HFF-Myc (cell line): ENCODE results near the gene THUMPD1.

Source experiments
- DNase-seq: peaks from one replicate; pipeline ENCODE4 v3.0.0-alpha.2; 2011; ENCODE audit warnings: low read depth; ENCODE audit errors: extremely low read depth
- H3K4me3 ChIP-seq: replicated peaks from 2 replicates; pipeline ENCODE4 v1.5.1; 2011; ENCODE audit warnings: low read depth, mild to moderate bottlenecking, control low read depth, low read length
- CTCF ChIP-seq: IDR thresholded peaks from 2 replicates; pipeline ENCODE4 v1.5.1; 2012; ENCODE audit warnings: mild to moderate bottlenecking, low read depth, low read length, control low read depth; ENCODE audit errors: missing control alignments

Gene THUMPD1

GRCh38 chr16:20750558-20750957 is 8.9 kb upstream of the THUMPD1 start:
- DNase-seq = no peak
- no peak for TF ChIP-seq CTCF
- H3K4me3 ChIP-seq = no peak overlapping the region

GRCh38 chr16:20749474-20749873 is 7.9 kb upstream of the THUMPD1 start:
- no peak for TF ChIP-seq CTCF
- H3K4me3 ChIP-seq = no peak overlapping the region
- no peak for DNase-seq

- no peak overlapping the region for H3K4me3 ChIP-seq
- no peak for TF ChIP-seq CTCF
- DNase-seq = no peak
Observed at GRCh38 chr16:20747030-20747816, 5.6 kb upstream of the THUMPD1 start.

- no peak overlapping the region for H3K4me3 ChIP-seq
- DNase-seq = no peak
- no peak for TF ChIP-seq CTCF
Observed at GRCh38 chr16:20746461-20746860, 4.8 kb upstream of the THUMPD1 start.

GRCh38 chr16:20744922-20745440 is 3.4 kb upstream of the THUMPD1 start:
- DNase-seq = no peak
- no peak for TF ChIP-seq CTCF

GRCh38 chr16:20743591-20743990 is 2.0 kb upstream of the THUMPD1 start:
- no peak for TF ChIP-seq CTCF
- no peak for DNase-seq
- H3K4me3 ChIP-seq = no peak overlapping the region

More at GRCh38 chr16:20744922-20745440, 3.4 kb upstream of the THUMPD1 start:
- H3K4me3 ChIP-seq = no peak overlapping the region
